Osteocyte (in vitro differentiated cells): ENCODE results near the gene MKI67. TPM values are rescaled to one million over a fixed set of nuclear protein-coding genes. Genes with fewer than 3 reads are reported as not detected.

ENCODE experiments used
- DNase-seq: peaks from one replicate; pipeline ENCODE4 v3.0.0; 2021; ENCODE audit warnings: mixed read lengths; ENCODE audit not compliant: unreplicated experiment; ENCODE audit errors: extremely low spot score
- H3K27ac Mint-ChIP-seq: one replicate; pipeline ENCODE4 v1.8.0; 2021; ENCODE audit warnings: mild to moderate bottlenecking, mixed read lengths; ENCODE audit not compliant: unreplicated experiment
- H3K27me3 Mint-ChIP-seq: one replicate; pipeline ENCODE4 v1.8.0; 2021; ENCODE audit warnings: mixed read lengths; ENCODE audit not compliant: unreplicated experiment
- H3K36me3 Mint-ChIP-seq: one replicate; pipeline ENCODE4 v1.8.0; 2021; ENCODE audit warnings: mixed read lengths; ENCODE audit not compliant: unreplicated experiment
- H3K4me1 Mint-ChIP-seq: one replicate; pipeline ENCODE4 v1.8.0; 2021; ENCODE audit warnings: mixed read lengths; ENCODE audit not compliant: unreplicated experiment
- H3K4me3 Mint-ChIP-seq: one replicate; pipeline ENCODE4 v1.8.0; 2021; ENCODE audit warnings: mild to moderate bottlenecking, moderate library complexity, mixed read lengths; ENCODE audit not compliant: unreplicated experiment
- H3K9me3 Mint-ChIP-seq: one replicate; pipeline ENCODE4 v1.8.0; 2021; ENCODE audit warnings: mixed read lengths; ENCODE audit not compliant: unreplicated experiment
- total RNA-seq: library from RNA; stranded (reverse); gene quantifications from 2 replicates; pipeline ENCODE4 v1.2.1, GENCODE V29; 2021
- TF ChIP-seq, protein P1 (sequence below): fragments of 200-600 bp; sonication (generic); IDR thresholded peaks from 2 replicates; pipeline ENCODE4 v1.5.0; 2021; ENCODE audit warnings: antibody characterized with exemption, mild to moderate bottlenecking, moderate library complexity

The MKI67 gene
- total RNA-seq, 1 donor from 2014 or later, result 19.3 TPM

GRCh38 chr10:128111696-128112095 lies 14.5 kb downstream of the MKI67 start:
- DNase-seq, result no peak
- TF ChIP-seq, protein P1, sequence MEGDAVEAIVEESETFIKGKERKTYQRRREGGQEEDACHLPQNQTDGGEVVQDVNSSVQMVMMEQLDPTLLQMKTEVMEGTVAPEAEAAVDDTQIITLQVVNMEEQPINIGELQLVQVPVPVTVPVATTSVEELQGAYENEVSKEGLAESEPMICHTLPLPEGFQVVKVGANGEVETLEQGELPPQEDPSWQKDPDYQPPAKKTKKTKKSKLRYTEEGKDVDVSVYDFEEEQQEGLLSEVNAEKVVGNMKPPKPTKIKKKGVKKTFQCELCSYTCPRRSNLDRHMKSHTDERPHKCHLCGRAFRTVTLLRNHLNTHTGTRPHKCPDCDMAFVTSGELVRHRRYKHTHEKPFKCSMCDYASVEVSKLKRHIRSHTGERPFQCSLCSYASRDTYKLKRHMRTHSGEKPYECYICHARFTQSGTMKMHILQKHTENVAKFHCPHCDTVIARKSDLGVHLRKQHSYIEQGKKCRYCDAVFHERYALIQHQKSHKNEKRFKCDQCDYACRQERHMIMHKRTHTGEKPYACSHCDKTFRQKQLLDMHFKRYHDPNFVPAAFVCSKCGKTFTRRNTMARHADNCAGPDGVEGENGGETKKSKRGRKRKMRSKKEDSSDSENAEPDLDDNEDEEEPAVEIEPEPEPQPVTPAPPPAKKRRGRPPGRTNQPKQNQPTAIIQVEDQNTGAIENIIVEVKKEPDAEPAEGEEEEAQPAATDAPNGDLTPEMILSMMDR, result no peak
- peaks cover 17% of the 10 kb centered on the region for H3K36me3 Mint-ChIP-seq
- H3K27me3 Mint-ChIP-seq, result no peaks in the 10 kb centered on the region
- no peaks in the 10 kb centered on the region for H3K4me1 Mint-ChIP-seq
- H3K4me3 Mint-ChIP-seq, result no peak overlapping the region
- no peak overlapping the region for H3K27ac Mint-ChIP-seq
- H3K9me3 Mint-ChIP-seq, result no peaks in the 10 kb centered on the region

- TF ChIP-seq, protein P1, result no peak
- Mint-ChIP-seq H3K27ac (no peak overlapping the region), H3K4me1 (no peaks in the 10 kb centered on the region), H3K27me3 (no peaks in the 10 kb centered on the region), H3K9me3 (no peaks in the 10 kb centered on the region), H3K36me3 (peaks cover 15% of the 10 kb centered on the region), H3K4me3 (no peak overlapping the region)
- DNase-seq, result no peak
These were observed 15.9 kb downstream of the MKI67 start for GRCh38 chr10:128110339-128110738.

DNA sequence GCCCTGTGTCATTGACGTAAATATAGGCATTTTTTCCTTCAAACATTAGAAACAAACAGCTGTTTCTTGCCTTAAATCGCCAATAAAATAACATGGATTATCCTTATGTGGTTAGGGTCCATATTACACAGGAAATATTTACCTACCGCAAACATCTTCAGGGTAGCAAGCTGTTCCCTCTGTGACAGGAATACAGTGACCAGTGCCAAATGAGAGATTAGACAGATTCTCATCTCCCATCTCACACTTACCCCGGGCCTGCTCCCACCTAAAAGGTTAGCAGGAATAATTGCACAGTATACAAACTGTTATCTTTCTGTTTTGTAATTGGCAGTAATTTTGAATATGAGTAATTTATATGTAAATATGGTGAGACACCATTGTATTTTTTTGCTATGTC lies 16.5 kb downstream of the MKI67 start:
- Mint-ChIP-seq H3K4me1 (no peaks in the 10 kb centered on the region), H3K36me3 (peaks cover 13% of the 10 kb centered on the region), H3K4me3 (no peak overlapping the region), H3K27me3 (no peaks in the 10 kb centered on the region), H3K27ac (no peak overlapping the region), H3K9me3 (no peaks in the 10 kb centered on the region)
- no peak for DNase-seq
- TF ChIP-seq, protein P1, result no peak

DNA sequence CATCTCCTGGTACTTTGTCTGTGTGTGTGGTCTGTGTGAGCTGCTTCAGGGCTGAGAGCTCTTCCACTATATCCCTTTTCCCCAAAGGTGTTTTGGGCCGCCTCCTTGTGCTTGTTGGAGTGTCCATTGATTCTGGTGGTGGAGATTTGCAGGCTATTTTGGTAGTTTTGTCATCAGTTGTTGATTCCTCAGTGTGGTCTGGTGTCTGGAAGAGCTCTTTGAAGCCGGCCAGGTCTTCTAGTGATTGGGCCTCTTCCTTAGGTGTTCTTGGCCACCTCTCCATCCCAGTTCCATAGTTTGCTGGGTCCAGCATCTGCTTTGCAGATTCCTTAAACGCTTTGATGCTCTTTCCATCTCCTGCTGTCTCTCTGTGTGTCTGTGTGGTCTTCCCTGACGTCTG lies 20.8 kb downstream of the MKI67 start:
- no peaks in the 10 kb centered on the region for H3K4me1 Mint-ChIP-seq
- TF ChIP-seq, protein P1, result no peak

DNA sequence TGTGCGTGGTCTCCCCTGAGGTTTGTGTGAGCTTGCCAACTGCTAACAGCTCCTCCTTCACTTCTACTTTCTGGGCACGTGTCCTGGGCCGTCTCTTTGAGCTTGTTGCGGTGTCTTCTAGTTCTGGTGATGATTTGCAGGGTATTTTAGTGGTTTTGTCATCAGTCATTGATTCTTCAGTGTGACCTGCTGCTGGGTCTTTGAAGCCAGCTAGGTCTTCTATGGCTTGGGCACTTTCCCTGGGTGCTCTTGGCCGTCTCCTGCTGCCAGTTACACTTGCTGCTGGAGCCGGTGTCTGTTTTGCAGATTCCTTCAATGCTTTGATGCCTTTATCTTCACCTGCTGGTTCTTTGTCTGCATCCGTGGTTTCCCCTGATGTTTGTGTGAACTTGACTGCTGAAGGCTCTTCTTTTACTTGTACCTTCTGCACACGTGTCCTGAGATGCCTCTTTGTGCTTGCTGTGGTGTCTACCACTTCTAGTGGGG lies 23.0 kb downstream of the MKI67 start:
- H3K36me3 Mint-ChIP-seq, result peaks cover 5% of the 10 kb centered on the region
- no peak overlapping the region for H3K4me3 Mint-ChIP-seq
- H3K27me3 Mint-ChIP-seq, result no peaks in the 10 kb centered on the region
- TF ChIP-seq, protein P1, result no peak
- no peaks in the 10 kb centered on the region for H3K9me3 Mint-ChIP-seq
- no peak overlapping the region for H3K27ac Mint-ChIP-seq
- H3K4me1 Mint-ChIP-seq, result no peaks in the 10 kb centered on the region
- DNase-seq, result peak; percentile 64

More for the DNA sequence above, 20.8 kb downstream of the MKI67 start:
- no peak overlapping the region for H3K4me3 Mint-ChIP-seq
- no peaks in the 10 kb centered on the region for H3K27me3 Mint-ChIP-seq
- peaks cover 5% of the 10 kb centered on the region for H3K36me3 Mint-ChIP-seq
- DNase-seq, result peak; percentile 54
- no peak overlapping the region for H3K27ac Mint-ChIP-seq
- no peaks in the 10 kb centered on the region for H3K9me3 Mint-ChIP-seq
